Central memory CD8-positive, alpha-beta T cell (primary cell): ENCODE data around the gene ELN.

Experiments used
- ATAC-seq: fragments of 150-1000 bp; cut with Tn5 transposase; replicated peaks from 2 replicates; pipeline ENCODE4 v1.10.0; 2022; ENCODE audit warnings: mild to moderate bottlenecking, moderate FRiP score, moderate number of reproducible peaks; ENCODE audit not compliant: poor library complexity, severe bottlenecking; ENCODE audit errors: extremely low read depth
- DNase-seq, 2 donors: peaks; one replicate each; pipeline ENCODE4 v3.0.0; 2021; ENCODE audit warnings: low spot score in 2 of 2
- H3K27ac Mint-ChIP-seq: one replicate; pipeline ENCODE4 v1.8.0; 2022; ENCODE audit warnings: low read depth, mild to moderate bottlenecking, moderate library complexity, mixed read lengths
- H3K27me3 Mint-ChIP-seq: one replicate; pipeline ENCODE4 v1.8.0; 2022; ENCODE audit warnings: mixed read lengths
- H3K36me3 Mint-ChIP-seq: one replicate; pipeline ENCODE4 v1.8.0; 2022; ENCODE audit warnings: mild to moderate bottlenecking, moderate library complexity, mixed read lengths; ENCODE audit not compliant: insufficient read depth
- H3K4me1 Mint-ChIP-seq: one replicate; pipeline ENCODE4 v1.8.0; 2022; ENCODE audit warnings: mixed read lengths
- H3K4me3 Mint-ChIP-seq: one replicate; pipeline ENCODE4 v1.8.0; 2022; ENCODE audit warnings: mild to moderate bottlenecking, moderate library complexity, mixed read lengths
- H3K9me3 Mint-ChIP-seq: one replicate; pipeline ENCODE4 v1.8.0; 2022; ENCODE audit warnings: mixed read lengths

Gene ELN

GRCh38 chr7:74020390-74020789 lies 7.6 kb upstream of the ELN start:
- Mint-ChIP-seq H3K27me3 (peaks cover 52% of the 10 kb centered on the region), H3K4me3 (no peak overlapping the region), H3K36me3 (no peaks in the 10 kb centered on the region), H3K4me1 (no peaks in the 10 kb centered on the region), H3K9me3 (no peaks in the 10 kb centered on the region), H3K27ac (no peak overlapping the region)
- ATAC-seq: no peak
- DNase-seq: no peak

- no peak overlapping the region for H3K27ac Mint-ChIP-seq
- DNase-seq: no peak
- peaks cover 65% of the 10 kb centered on the region for H3K27me3 Mint-ChIP-seq
- H3K9me3 Mint-ChIP-seq: no peaks in the 10 kb centered on the region
- no peak for ATAC-seq
- H3K4me1 Mint-ChIP-seq: peaks cover 11% of the 10 kb centered on the region
- no peaks in the 10 kb centered on the region for H3K36me3 Mint-ChIP-seq
- no peak overlapping the region for H3K4me3 Mint-ChIP-seq
These were observed 6.2 kb upstream of the ELN start for GRCh38 chr7:74021546-74022320.

GRCh38 chr7:74022507-74022906 lies 5.5 kb upstream of the ELN start:
- H3K36me3 Mint-ChIP-seq: no peaks in the 10 kb centered on the region
- H3K4me3 Mint-ChIP-seq: no peak overlapping the region
- H3K9me3 Mint-ChIP-seq: no peaks in the 10 kb centered on the region
- peaks cover 13% of the 10 kb centered on the region for H3K4me1 Mint-ChIP-seq
- ATAC-seq: no peak
- H3K27me3 Mint-ChIP-seq: peaks cover 71% of the 10 kb centered on the region
- no peak for DNase-seq
- no peak overlapping the region for H3K27ac Mint-ChIP-seq

GRCh38 chr7:74023092-74023536 lies 4.9 kb upstream of the ELN start:
- H3K36me3 Mint-ChIP-seq: no peaks in the 10 kb centered on the region
- peaks cover 13% of the 10 kb centered on the region for H3K4me1 Mint-ChIP-seq

GRCh38 chr7:74023786-74024185 lies 4.2 kb upstream of the ELN start:
- Mint-ChIP-seq H3K9me3 (no peaks in the 10 kb centered on the region), H3K4me3 (no peak overlapping the region), H3K4me1 (peaks cover 16% of the 10 kb centered on the region), H3K36me3 (no peaks in the 10 kb centered on the region), H3K27ac (no peak overlapping the region), H3K27me3 (peaks cover 65% of the 10 kb centered on the region)
- ATAC-seq: no peak
- no peak for DNase-seq

More at GRCh38 chr7:74023092-74023536, 4.9 kb upstream of the ELN start:
- H3K27ac Mint-ChIP-seq: no peak overlapping the region
- DNase-seq (no peak), ATAC-seq (no peak)
- H3K4me3 Mint-ChIP-seq: no peak overlapping the region
- H3K27me3 Mint-ChIP-seq: peaks cover 66% of the 10 kb centered on the region
- no peaks in the 10 kb centered on the region for H3K9me3 Mint-ChIP-seq

GRCh38 chr7:74025146-74025545 lies 2.8 kb upstream of the ELN start:
- Mint-ChIP-seq H3K4me3 (no peak overlapping the region), H3K27ac (no peak overlapping the region), H3K9me3 (no peaks in the 10 kb centered on the region), H3K27me3 (peaks cover 67% of the 10 kb centered on the region), H3K36me3 (no peaks in the 10 kb centered on the region), H3K4me1 (peaks cover 22% of the 10 kb centered on the region)
- no peak for ATAC-seq
- no peak for DNase-seq

- Mint-ChIP-seq H3K36me3 (no peaks in the 10 kb centered on the region), H3K4me3 (no peak overlapping the region), H3K27ac (no peak overlapping the region), H3K4me1 (peaks cover 22% of the 10 kb centered on the region), H3K9me3 (no peaks in the 10 kb centered on the region), H3K27me3 (peaks cover 73% of the 10 kb centered on the region)
- DNase-seq (no peak), ATAC-seq (no peak)
These were observed 2.2 kb upstream of the ELN start for GRCh38 chr7:74025730-74026129.

GRCh38 chr7:74026406-74026902 lies 1.5 kb upstream of the ELN start:
- ATAC-seq: no peak
- no peaks in the 10 kb centered on the region for H3K9me3 Mint-ChIP-seq
- no peak for DNase-seq
- peaks cover 22% of the 10 kb centered on the region for H3K4me1 Mint-ChIP-seq
- H3K36me3 Mint-ChIP-seq: peaks cover 2% of the 10 kb centered on the region
- peaks cover 80% of the 10 kb centered on the region for H3K27me3 Mint-ChIP-seq
- no peak overlapping the region for H3K4me3 Mint-ChIP-seq
- no peak overlapping the region for H3K27ac Mint-ChIP-seq

GRCh38 chr7:74026903-74027682 lies 880 bp upstream of the ELN start:
- Mint-ChIP-seq H3K4me3 (no peak overlapping the region), H3K27ac (no peak overlapping the region), H3K9me3 (no peaks in the 10 kb centered on the region), H3K27me3 (peaks cover 86% of the 10 kb centered on the region), H3K36me3 (peaks cover 2% of the 10 kb centered on the region), H3K4me1 (peaks cover 22% of the 10 kb centered on the region)
- DNase-seq (peak; percentile 38 to 53), ATAC-seq (peak; percentile 58)

- DNase-seq (no peak), ATAC-seq (no peak)
- Mint-ChIP-seq H3K27me3 (peaks cover 85% of the 10 kb centered on the region), H3K36me3 (peaks cover 2% of the 10 kb centered on the region), H3K9me3 (no peaks in the 10 kb centered on the region), H3K4me3 (no peak overlapping the region), H3K4me1 (peaks cover 22% of the 10 kb centered on the region), H3K27ac (no peak overlapping the region)
These were observed 407 bp downstream of the ELN start for GRCh38 chr7:74028321-74028838.

- Mint-ChIP-seq H3K4me1 (peaks cover 22% of the 10 kb centered on the region), H3K27me3 (peaks cover 77% of the 10 kb centered on the region), H3K4me3 (no peak overlapping the region), H3K9me3 (no peaks in the 10 kb centered on the region), H3K36me3 (peaks cover 2% of the 10 kb centered on the region), H3K27ac (no peak overlapping the region)
- DNase-seq (no peak), ATAC-seq (no peak)
These were observed 1.3 kb downstream of the ELN start for GRCh38 chr7:74029089-74029785.

- H3K9me3 Mint-ChIP-seq: no peaks in the 10 kb centered on the region
These were observed 2.0 kb downstream of the ELN start for GRCh38 chr7:74029991-74030415.

More at GRCh38 chr7:74029991-74030415, 2.0 kb downstream of the ELN start:
- peaks cover 2% of the 10 kb centered on the region for H3K36me3 Mint-ChIP-seq
- no peak overlapping the region for H3K27ac Mint-ChIP-seq
- DNase-seq (no peak), ATAC-seq (no peak)
- H3K4me3 Mint-ChIP-seq: no peak overlapping the region
- peaks cover 69% of the 10 kb centered on the region for H3K27me3 Mint-ChIP-seq
- peaks cover 22% of the 10 kb centered on the region for H3K4me1 Mint-ChIP-seq
